ENCODE data around the gene CARNS1.
A peak's percentile ranks its signal among the peaks of the same experiment; 100 is the strongest.

CARNS1 gene

DNA sequence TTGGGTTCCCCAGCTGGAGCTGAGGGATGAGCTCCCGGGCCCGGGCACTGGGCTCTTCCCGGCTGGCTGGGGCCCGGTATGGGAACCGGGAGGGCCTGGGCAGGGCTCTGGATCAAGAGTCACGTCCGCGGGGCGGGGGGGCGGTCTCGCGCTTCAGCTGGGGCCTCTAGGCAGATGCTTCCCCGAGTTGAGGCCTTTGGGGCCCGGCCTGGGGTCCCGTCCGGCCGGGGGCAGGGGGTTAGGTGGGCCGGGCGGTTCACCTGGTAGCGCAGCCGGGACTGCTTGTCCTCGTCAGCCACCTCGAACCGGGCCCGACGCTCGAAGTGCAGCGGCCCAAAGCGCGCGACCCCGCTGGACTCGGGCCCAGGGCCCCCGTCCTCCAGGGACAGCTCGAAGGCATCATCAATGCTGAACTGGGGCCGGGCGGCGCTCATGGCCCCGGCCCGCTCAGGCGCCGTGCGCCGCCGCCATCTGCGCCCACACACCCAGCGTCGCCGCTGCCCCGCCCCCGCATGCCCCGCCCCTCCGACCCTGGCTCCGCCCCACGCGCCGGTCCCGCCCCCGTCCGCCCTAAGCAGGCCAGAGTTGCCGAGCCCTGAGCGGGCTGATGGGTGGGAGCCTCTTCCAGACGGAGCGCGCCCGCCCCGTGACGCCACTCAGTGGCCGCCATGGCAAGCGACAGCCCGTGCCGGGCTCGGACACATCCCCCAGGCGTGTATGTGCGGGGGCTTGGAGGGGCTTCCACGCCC, 53.5 kb downstream of the CARNS1 start, which contains the start of gene TMEM134:
TMEM134 (minus strand) TSS at position 493 of the 749 bp plus-strand sequence; CDS start at position 434, 59 bp downstream.
- peak; percentile 93 for DNase-seq

DNA sequence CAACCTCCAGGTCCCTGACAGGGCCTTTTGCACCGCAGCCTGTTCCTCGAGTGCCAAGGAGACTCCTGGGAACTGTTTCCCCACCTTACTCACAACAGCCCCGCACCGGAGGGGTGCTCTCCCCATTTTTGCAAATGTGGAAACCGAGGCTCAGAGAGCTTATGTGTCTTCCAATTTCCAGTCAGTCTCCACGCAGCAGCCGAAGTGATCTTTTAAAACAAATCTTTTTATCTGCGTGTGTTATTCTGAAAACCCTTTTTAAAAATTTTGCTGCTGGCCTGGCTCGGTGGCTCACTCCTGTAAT, 54.0 kb downstream of the CARNS1 start:
- DNase-seq: no peak

DNA sequence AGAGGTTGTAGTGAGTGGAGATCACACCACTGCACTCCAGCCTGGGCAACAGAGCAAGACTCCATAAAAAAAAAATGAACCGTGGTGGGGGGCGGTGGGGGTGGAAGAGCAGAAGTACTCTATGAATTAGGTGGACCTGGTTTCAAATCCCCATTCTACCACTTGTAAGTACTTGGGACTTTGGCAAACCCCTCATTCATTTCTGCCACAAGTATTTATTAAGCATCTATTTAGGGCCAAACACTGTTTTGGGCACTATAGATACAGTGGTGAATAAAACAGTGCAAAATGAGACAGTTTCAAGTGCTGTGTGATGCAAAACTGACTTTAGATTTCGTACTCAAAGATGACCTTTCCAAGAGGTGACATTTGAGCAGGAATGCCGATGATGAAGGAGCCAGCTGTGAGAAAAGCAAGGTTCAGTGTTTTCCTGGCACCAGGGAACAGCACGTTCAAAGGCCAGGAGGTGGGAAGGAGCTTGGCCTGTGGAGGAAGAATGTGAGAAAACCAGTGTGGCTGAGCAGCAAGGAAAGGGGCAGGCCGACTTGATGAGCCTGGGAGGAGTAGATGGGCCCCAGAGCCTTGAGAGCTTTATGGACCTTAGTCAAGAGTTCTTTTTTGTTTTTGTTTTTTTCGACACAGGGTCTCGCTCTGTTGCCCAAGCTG, 55.0 kb downstream of the CARNS1 start:
- DNase-seq: no peak

DNA sequence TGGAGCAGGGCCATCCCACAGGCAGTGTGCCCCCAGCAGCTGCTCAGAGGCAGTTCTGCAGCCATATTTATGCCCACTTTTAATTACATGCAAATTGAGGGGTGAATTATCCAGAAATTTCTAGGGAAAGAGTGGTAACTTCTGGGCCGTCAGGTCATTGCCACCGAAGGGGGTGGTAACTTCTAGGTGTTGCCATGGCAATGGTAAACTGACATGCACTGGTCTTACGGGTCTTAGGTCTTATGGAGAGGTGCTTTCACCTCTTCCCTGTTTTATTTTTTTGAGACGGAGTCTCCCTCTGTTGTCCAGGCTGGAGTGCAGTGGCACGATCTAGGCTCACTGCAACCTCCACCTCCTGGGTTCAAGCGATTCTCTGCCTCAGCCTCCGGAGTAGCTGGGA, 57.4 kb downstream of the CARNS1 start:
- DNase-seq: no peak
